Measurements from ENCODE around the gene TEAD1.

Gene TEAD1

GRCh38 chr11:12715941-12716340 lies 41.7 kb downstream of the TEAD1 start:
- no peak for DNase-seq

GRCh38 chr11:12716816-12717215 lies 42.6 kb downstream of the TEAD1 start:
- DNase-seq = no peak

GRCh38 chr11:12717851-12718291 lies 43.6 kb downstream of the TEAD1 start:
- no peak for DNase-seq

- DNase-seq = no peak
These were observed 45.0 kb downstream of the TEAD1 start for GRCh38 chr11:12719221-12719620.

- DNase-seq = no peak
These were observed 47.8 kb downstream of the TEAD1 start for GRCh38 chr11:12721816-12722604.

GRCh38 chr11:12723421-12724300 lies 49.4 kb downstream of the TEAD1 start:
- DNase-seq = peak; percentile 62

GRCh38 chr11:12724301-12725054 lies 50.3 kb downstream of the TEAD1 start:
- peak; percentile 96 for DNase-seq

GRCh38 chr11:12725055-12725862 lies 51.0 kb downstream of the TEAD1 start:
- no peak for DNase-seq

GRCh38 chr11:12725863-12726682 lies 51.9 kb downstream of the TEAD1 start:
- DNase-seq = peak; percentile 64

GRCh38 chr11:12727563-12728211 lies 53.5 kb downstream of the TEAD1 start:
- DNase-seq = peak; percentile 54

GRCh38 chr11:12728417-12728816 lies 54.2 kb downstream of the TEAD1 start:
- no peak for DNase-seq

- no peak for DNase-seq
These were observed 55.7 kb downstream of the TEAD1 start for GRCh38 chr11:12729941-12730340.

GRCh38 chr11:12731841-12732336 lies 57.7 kb downstream of the TEAD1 start:
- DNase-seq = peak; percentile 79

- DNase-seq = no peak
These were observed 58.9 kb downstream of the TEAD1 start for GRCh38 chr11:12733091-12733490.

- DNase-seq = no peak
These were observed 60.4 kb downstream of the TEAD1 start for GRCh38 chr11:12734625-12735024.

- no peak for DNase-seq
These were observed 61.0 kb downstream of the TEAD1 start for GRCh38 chr11:12735262-12735661.

- no peak for DNase-seq
These were observed 62.8 kb downstream of the TEAD1 start for GRCh38 chr11:12737024-12737423.

GRCh38 chr11:12741671-12742216 lies 67.5 kb downstream of the TEAD1 start:
- DNase-seq = no peak

- no peak for DNase-seq
These were observed 69.7 kb downstream of the TEAD1 start for GRCh38 chr11:12743834-12744449.
